GM21528 (cell line): ENCODE results near the gene POLR2C.
A peak's percentile ranks its signal among the peaks of the same experiment; 100 is the strongest.

ENCODE experiments used
- ATAC-seq: cut with Tn5 transposase; IDR thresholded peaks from one replicate; pipeline ENCODE4 v1.9.1; 2021; ENCODE audit warnings: mild to moderate bottlenecking, moderate library complexity; ENCODE audit not compliant: unreplicated experiment, low FRiP score

Gene POLR2C

DNA sequence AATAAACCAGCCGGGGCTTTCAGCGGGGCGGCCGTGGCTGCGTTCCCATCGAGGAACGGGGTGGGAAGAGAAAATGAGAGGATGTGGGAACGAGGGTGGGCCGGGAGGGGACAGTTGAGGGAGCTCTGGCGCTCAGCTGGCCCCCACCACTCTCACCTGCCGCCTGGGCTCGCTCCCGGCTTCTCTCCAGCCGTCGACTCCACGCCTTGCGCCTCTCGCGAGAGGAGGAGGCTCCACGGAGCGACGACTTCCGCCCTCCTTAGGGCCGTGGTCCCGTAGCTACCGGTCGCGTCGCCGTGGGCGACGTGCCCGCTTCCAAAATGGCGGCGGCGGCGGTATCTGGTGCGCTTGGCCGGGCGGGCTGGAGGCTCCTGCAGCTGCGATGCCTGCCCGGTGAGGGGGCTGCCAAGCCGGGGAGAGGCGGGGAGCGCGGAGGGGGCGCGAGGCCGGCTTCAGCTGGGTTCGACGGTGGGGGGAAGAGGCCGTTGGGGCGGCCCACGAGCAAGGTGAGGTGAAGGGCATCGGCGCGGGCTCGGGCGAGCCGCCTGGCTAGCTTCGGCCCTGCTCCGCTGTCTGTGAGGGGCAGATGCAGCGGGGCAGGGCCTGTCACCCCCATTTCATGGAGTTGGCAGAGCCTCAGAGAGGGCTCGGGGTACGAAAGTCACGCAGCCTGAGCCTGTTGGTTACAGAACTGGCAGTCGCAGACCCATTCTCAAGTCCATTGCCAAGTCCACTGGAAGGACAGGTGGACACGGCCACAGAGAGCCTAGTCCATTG, 15.1 kb upstream of the POLR2C start, which contains the start of the genes CIAPIN1 and COQ9:
TSS of gene CIAPIN1 (minus strand) at position 200 of the 777 bp plus-strand sequence. CDS start 6,457 bp downstream, outside the sequence.
TSS of gene COQ9 (plus strand) at position 294 of the 777 bp plus-strand sequence. CDS start at position 321, 27 bp downstream.
- peak; percentile 97 for ATAC-seq

- no peak for ATAC-seq
Observed at GRCh38 chr16:57452021-57452420, 10.5 kb upstream of the POLR2C start.

DNA sequence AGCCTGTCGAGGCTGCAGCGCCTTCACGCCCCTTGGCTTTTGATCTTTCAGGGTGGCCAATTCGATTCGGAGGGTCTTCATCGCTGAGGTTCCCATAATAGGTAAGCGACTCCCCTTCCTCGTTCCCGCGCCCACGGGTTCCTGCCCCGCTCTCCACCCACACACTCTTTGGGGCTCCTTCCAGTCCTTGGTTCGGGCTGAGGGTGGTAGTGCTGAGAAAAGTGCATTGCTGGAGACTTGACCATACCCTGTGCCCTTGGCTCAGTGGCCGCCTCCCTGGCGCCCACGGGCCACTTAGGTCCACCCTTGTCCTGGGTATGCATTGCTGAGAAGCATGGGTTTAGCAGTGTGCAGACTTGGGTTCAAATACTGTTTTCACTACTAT, 491 bp downstream of the POLR2C start:
- no peak for ATAC-seq

DNA sequence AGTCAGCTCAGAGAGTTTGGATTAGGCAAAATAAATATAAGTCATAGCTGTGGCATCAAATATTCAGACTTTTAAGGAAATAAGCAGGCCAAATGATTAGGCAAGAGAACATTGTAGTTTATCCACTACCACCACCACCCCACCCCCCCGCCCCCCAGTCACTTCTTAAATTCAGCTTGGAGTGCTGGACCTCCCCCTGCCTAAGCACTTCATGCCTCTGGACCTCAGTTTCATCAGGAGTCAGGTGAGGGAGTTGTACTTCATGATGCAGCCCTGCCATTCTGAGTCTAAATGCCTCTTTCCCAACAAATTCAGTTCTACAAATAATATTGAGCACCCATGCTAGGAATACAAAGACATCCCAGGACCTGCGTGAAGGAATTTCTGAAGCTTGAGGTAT, 2.0 kb downstream of the POLR2C start:
- ATAC-seq, result no peak

DNA sequence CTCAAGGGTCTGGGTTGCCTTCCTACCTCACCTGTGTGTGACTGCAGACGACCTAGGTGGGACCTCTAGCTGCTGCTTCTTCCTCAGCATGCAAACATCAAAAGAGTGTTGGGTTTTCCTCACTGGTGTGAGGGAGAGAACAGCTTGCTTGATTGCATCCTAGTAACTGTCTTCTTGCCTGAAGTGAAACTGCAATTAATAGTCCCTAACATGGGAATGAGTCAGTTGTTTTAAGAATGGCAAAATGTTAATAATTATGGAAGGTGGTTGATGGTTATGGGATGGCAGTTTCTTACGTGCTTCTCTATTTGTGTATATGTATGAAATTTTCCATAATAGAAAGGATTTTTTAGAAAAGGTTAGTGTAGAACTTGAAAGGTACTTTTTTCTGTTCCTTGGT, 5.9 kb downstream of the POLR2C start:
- ATAC-seq, result no peak

DNA sequence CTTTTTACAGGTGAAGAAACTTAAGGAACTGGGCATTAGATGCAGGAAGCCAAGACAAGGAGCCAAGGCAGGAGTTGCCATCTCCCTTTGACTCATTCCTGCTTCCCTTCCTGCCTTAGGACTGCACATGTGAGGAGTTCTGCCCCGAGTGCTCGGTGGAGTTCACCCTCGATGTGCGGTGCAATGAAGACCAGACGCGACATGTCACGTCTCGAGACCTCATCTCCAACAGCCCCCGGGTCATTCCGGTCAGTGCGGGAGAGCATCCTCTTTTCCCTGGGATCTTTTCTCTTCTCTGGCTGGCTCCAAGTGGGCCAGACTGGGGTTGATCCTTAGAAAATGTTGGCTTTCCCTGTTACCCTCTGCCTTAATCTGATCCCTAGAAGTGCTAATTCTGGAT, 6.6 kb downstream of the POLR2C start:
- ATAC-seq, result no peak

GRCh38 chr16:57469917-57470470, 7.5 kb downstream of the POLR2C start:
- no peak for ATAC-seq

DNA sequence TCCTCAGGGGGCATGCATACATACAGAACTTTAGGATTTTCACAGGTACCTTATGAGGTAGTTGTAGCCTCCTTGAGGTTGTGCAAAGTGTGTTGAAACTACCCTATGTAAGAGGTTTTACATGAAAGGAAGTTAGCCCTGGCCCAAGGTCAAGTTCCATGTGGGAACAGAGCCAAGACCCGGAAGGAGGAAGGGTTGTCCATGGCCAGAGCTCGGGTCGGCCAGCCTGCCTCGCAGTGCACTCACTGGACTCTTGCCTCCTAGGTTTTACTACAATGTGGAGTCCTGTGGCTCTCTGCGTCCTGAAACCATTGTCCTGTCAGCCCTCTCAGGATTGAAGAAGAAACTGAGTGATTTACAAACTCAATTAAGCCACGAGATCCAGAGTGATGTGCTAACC, 8.2 kb downstream of the POLR2C start:
- no peak for ATAC-seq

DNA sequence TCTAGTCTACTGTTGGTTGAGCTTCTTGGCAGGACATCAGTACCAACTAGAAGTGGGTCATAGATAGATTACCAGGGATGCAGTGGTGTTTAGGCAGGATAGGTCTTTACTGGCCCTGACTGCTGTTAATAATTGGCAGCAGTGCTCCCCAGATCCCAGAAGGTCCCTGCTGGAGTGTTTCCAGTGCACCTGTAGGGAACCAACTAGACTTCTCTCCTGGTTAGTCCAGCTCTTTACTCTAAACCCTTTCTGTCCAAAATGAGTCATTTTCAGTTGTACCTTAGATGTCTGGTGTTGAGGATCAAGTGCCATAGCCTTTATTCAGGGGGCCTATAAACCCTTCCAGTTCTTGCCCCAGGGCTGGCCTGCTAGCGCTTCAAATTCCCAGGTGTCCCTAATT, 8.7 kb downstream of the POLR2C start:
- ATAC-seq, result no peak

GRCh38 chr16:57471852-57472664, 9.6 kb downstream of the POLR2C start:
- ATAC-seq, result no peak

- no peak for ATAC-seq
Observed at GRCh38 chr16:57472665-57473060, 10.2 kb downstream of the POLR2C start.

DNA sequence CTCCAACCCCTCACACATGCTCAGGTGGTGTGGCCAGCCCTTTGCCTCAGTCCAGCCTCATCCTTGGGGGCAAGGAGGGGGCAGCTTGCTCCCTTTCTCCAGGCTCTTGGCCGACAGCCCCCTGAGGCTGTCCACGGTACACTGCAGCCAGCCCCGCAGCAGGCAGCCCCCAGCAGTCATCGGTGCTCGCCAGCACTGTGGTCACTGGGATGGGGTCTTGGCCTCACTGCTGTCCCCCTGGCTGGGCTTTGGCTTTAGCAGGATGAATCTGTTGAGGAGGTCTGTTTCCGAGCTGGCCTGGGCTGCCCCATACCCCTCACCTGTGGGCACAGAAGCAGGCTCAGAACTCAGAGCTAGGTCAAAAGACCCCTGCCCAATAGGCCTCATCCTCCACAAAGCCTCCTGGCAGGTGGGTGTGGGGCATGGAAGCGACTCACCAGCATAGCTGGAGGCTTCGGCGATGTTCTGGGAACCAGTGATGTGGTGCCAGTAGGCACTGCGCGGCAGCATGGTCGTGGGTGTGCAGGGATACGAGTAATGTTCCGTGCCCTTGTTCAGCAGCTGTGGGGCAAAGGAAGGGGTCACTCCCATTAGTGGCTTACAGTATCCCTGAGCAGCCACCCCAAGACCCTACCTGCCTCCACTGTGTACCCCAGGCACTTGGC, 10.8 kb downstream of the POLR2C start:
- no peak for ATAC-seq

DNA sequence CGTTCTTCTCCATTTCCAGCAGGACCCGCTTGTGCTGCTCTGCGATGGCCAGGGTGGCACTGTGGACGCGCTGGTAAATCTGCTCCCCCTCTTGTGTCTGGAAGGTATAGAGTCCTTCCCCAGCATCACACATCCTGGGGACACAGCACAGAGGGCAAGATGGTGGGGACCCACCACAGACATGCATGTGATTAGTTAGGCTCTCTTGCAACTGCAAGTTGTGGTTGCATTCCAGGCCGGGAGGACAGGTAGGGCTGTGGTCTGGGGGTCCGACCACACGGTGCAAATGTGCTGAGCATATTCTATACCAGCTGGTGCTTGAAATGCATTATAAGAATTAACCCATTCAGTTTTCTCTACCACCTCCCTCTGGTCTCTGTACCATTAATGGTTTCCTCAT, 11.4 kb downstream of the POLR2C start:
- ATAC-seq, result no peak

GRCh38 chr16:57474671-57475661, 12.5 kb downstream of the POLR2C start:
- no peak for ATAC-seq

GRCh38 chr16:57475711-57476339, 13.3 kb downstream of the POLR2C start:
- ATAC-seq, result peak; percentile 82

GRCh38 chr16:57476546-57477410, 14.3 kb downstream of the POLR2C start:
- ATAC-seq, result no peak

- no peak for ATAC-seq
Observed at GRCh38 chr16:57477531-57478202, 15.2 kb downstream of the POLR2C start.
